HL-60 (cell line): ENCODE results near the gene POLR2L.

Source experiments
- DNase-seq, 2 experiments: peaks; one replicate each; pipeline ENCODE4 v3.0.0-alpha.2; 2010 to 2020; ENCODE audit warnings: low read depth in 1 of 2, low spot score in 1 of 2
- H3K27ac ChIP-seq: fragments of 250-450 bp; sonication (Bioruptor Pico); replicated peaks from 2 replicates; pipeline ENCODE4 v1.5.1; 2020; ENCODE audit warnings: mild to moderate bottlenecking, moderate library complexity
- H3K27me3 ChIP-seq: fragments of 250-450 bp; sonication (Bioruptor Pico); 2 replicates; pipeline ENCODE4 v1.5.1; 2021; ENCODE audit warnings: mild to moderate bottlenecking, moderate library complexity; ENCODE audit not compliant: insufficient read depth, poor library complexity, severe bottlenecking
- H3K4me3 ChIP-seq: replicated peaks from 2 replicates; pipeline ENCODE4 v1.5.1; 2011; ENCODE audit warnings: mild to moderate bottlenecking, control low read depth, low read length; ENCODE audit not compliant: insufficient read depth
- CTCF ChIP-seq: IDR thresholded peaks from one replicate; pipeline ENCODE4 v1.5.1; 2011; ENCODE audit warnings: low read length, control low read depth, inconsistent platforms; ENCODE audit not compliant: insufficient read depth
- GABPA ChIP-seq: IDR thresholded peaks from 2 replicates; pipeline ENCODE4 v1.6.1; 2012; ENCODE audit warnings: low read depth
- POLR2AphosphoS5 ChIP-seq: IDR thresholded peaks from 2 replicates; pipeline ENCODE4 v1.6.1; 2012; ENCODE audit warnings: low read depth
- REST ChIP-seq: IDR thresholded peaks from 2 replicates; pipeline ENCODE4 v1.6.1; 2012; ENCODE audit warnings: low read depth; ENCODE audit not compliant: insufficient replicate concordance
- SPI1 ChIP-seq: IDR thresholded peaks from 2 replicates; pipeline ENCODE4 v1.6.1; 2012; ENCODE audit warnings: low read depth, mild to moderate bottlenecking, borderline replicate concordance

POLR2L gene

GRCh38 chr11:873706-874105, 31.4 kb upstream of the POLR2L start:
- no peak for DNase-seq
- no peak overlapping the region for H3K27ac ChIP-seq
- no peak for TF ChIP-seq REST
- TF ChIP-seq POLR2AphosphoS5, result no peak
- TF ChIP-seq CTCF, result no peak
- TF ChIP-seq GABPA, result no peak
- TF ChIP-seq SPI1, result no peak
- no peaks in the 10 kb centered on the region for H3K27me3 ChIP-seq
- H3K4me3 ChIP-seq, result no peak overlapping the region

GRCh38 chr11:872799-873198, 30.5 kb upstream of the POLR2L start:
- TF ChIP-seq POLR2AphosphoS5, result no peak
- no peak for TF ChIP-seq GABPA
- no peak for TF ChIP-seq REST
- no peak for TF ChIP-seq SPI1
- no peak for TF ChIP-seq CTCF
- no peak for DNase-seq
- Histone ChIP-seq H3K27ac (no peak overlapping the region), H3K4me3 (no peak overlapping the region), H3K27me3 (no peaks in the 10 kb centered on the region)

DNA sequence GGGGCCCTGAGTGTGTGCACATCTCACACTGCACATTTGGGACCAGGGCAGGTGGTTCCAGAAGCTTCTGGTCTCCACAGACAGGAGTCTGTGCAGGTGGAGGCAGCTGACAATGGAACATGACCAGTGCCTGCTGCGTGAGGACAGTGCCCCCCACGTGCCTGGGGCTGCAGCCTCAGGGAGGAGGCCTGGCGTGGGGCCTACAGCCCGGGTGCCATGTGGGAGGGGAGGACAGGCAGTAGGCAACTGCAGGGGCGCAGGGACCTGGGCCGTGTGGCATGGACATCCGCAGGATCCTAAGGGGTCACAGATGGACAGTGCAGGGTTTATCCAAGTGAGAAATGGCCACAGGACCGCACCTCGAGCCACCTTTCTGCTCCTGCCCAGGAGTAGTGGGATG, 29.1 kb upstream of the POLR2L start:
- no peak overlapping the region for H3K27ac ChIP-seq
- H3K4me3 ChIP-seq, result no peak overlapping the region
- TF ChIP-seq CTCF (no peak), SPI1 (no peak), POLR2AphosphoS5 (no peak), GABPA (no peak), REST (no peak)
- DNase-seq, result no peak
- H3K27me3 ChIP-seq, result no peaks in the 10 kb centered on the region
